HG03139 (cell line): ENCODE data around the gene CPNE5.

ENCODE experiments used
- ATAC-seq: cut with Tn5 transposase; IDR thresholded peaks from one replicate; pipeline ENCODE4 v1.9.1; 2021; ENCODE audit not compliant: unreplicated experiment

The CPNE5 gene

GRCh38 chr6:36793913-36794712 lies 45.1 kb downstream of the CPNE5 start:
- no peak for ATAC-seq

- no peak for ATAC-seq
Observed at GRCh38 chr6:36793296-36793912, 45.8 kb downstream of the CPNE5 start.

DNA sequence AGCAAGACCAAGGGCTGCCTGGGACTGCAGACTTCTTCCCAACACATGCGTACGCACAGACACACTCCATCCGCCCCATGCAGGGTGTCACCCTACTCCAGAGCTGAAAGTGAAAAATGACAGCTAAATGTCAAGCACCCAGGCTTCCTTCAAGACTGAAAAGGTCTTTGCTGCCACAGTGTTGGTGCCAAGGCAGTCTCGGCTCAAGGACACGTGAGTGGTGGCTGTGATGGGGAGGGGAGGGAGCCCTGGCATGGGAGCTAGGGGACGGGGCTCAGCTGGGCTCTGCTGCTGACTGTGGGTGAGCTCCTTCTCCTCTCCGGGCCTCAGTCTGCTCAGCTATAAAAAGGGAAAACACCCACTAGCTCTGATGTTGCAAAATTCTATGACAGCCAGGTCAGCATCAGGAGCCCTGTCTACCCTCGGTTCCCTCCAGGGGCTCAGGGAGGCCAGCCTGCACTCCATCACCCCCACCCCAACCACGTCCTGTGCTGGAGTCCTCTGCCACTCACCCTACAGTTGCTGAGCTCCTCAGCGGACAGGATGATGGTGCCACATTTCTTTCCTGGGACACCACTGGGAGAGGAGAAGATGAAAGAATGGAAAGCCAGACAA lies 47.6 kb downstream of the CPNE5 start:
- no peak for ATAC-seq

GRCh38 chr6:36791085-36791484 lies 48.2 kb downstream of the CPNE5 start:
- no peak for ATAC-seq

- no peak for ATAC-seq
Observed at GRCh38 chr6:36788768-36789167, 50.5 kb downstream of the CPNE5 start.

GRCh38 chr6:36788186-36788585 lies 51.1 kb downstream of the CPNE5 start:
- ATAC-seq: no peak

DNA sequence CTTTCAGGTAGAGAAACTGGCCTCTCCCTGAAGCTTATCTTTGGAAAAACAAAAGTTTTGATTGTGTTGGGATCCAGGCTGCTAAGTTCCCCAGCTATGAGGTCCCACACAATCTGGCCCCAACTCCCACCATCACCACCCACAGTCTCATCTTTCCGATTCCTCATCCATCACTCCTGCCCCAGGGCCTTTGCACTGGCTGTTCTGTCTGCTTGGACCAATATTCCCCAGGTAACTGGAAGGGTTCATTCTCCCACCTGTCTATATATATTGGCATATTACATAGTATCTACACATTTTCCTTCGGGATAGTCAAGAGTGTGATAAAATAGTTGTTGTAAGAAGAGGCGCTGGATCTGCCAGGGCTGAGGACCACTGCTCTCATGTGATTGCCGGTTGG lies 52.0 kb downstream of the CPNE5 start:
- no peak for ATAC-seq

- no peak for ATAC-seq
Observed at GRCh38 chr6:36786055-36786675, 53.1 kb downstream of the CPNE5 start.

- ATAC-seq: no peak
Observed at GRCh38 chr6:36784376-36784636, 54.9 kb downstream of the CPNE5 start.

GRCh38 chr6:36783603-36784375 lies 55.5 kb downstream of the CPNE5 start:
- no peak for ATAC-seq

GRCh38 chr6:36781669-36782068 lies 57.6 kb downstream of the CPNE5 start:
- no peak for ATAC-seq

- no peak for ATAC-seq
Observed at GRCh38 chr6:36780442-36781177, 58.6 kb downstream of the CPNE5 start.

DNA sequence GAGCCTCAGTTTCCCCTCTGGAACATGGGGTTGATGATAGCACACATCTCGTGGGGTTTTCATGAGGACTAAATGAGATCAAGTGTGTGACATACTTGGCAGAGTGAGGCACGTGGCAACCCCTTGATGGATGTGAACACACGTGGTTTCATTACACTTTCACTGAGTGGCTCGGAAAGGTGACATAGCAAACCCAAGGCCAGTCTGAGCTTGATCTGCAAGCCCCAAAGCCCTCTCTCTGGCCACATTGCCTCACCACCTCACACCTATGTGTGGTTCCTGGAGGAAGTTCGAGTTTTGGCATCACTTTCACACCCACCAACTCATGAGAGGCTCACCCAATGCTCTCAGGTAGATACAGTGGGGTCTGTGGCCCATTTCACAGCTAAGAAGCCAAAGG lies 60.0 kb downstream of the CPNE5 start:
- ATAC-seq: no peak

GRCh38 chr6:36777801-36778200 lies 61.4 kb downstream of the CPNE5 start:
- no peak for ATAC-seq

- ATAC-seq: no peak
Observed at GRCh38 chr6:36776167-36776566, 63.1 kb downstream of the CPNE5 start.

DNA sequence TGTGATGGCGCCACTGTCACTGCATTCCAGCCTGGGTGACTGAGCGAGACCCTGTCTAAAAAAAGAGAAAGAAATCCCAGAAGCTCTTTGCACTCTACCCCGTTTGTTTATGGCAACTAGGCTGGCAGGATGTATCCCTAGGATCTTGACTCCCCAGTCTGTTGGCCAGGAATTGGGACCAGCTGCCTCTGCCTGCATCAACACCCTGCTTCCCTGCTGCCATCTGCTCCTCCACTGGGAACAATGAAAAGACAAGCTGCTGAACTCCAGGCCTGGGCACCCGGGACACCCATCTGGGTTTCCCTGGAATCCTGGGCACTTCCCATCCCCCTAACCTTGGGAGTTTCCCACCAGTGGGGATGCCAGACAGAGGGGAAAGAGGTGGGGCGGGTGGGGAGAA lies 64.9 kb downstream of the CPNE5 start:
- ATAC-seq: no peak

- ATAC-seq: no peak
Observed at GRCh38 chr6:36772397-36772796, 66.8 kb downstream of the CPNE5 start.

DNA sequence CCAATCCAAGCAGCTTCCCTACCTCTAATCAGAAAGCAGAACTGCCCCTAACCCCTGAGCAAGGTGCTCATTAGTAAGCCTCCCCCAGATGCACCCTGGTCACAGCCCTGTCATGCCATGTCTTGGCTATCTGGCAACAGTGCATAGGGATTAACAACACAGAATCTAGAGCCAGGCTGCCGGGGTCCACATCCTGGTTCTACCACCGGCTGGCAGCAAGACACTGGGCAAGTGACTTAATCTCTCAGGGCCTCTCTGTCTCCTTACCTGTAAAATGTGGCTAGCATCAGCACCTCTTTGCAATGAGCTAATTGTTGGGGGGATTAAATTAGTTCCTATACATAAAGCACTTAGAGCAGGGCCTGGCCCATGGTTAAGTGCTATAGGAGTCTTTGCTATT lies 68.1 kb downstream of the CPNE5 start:
- ATAC-seq: no peak

- ATAC-seq: no peak
Observed at GRCh38 chr6:36769676-36770499, 69.4 kb downstream of the CPNE5 start.

GRCh38 chr6:36769183-36769675 lies 70.0 kb downstream of the CPNE5 start:
- ATAC-seq: no peak
